GM18519 (cell line): ENCODE measurements around the gene HES6.

Source experiments
- ATAC-seq: cut with Tn5 transposase; IDR thresholded peaks from one replicate; pipeline ENCODE4 v1.9.1; 2021; ENCODE audit warnings: mild to moderate bottlenecking, moderate library complexity; ENCODE audit not compliant: unreplicated experiment, low FRiP score

The HES6 gene

DNA sequence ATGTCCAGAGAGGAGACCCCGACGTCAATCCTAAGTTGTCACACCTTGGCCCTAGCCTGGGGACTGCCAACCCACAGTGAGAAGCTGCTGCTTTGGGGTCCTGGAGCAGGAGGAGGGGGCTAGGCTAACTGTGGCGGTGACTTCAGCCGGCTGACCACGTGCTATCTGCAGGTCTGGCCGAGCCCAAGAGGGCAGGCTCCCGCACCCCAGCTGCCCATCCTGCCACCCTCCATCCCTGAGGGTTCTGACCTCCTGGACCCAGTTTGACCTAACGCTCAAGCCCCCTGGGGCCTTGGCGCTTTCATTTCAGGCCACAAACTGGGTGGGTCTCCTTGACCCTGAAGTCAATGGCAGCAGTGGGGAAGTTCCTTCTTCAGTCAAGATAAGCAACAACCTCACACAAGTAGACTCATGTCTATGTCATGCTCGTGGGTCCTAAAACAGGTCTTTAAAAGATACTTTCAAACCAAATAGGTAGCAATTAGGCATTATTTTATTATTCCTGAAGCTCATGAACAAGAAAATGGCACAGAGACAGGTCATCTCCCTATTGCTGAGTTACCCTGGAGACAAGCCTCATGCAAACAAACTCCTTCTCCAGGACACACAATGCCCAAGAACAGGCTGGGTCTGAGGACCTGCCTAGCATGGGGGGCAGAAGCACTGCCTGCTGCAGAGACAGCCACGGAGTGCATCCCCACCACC lies 2.3 kb downstream of the HES6 start:
- no peak for ATAC-seq

DNA sequence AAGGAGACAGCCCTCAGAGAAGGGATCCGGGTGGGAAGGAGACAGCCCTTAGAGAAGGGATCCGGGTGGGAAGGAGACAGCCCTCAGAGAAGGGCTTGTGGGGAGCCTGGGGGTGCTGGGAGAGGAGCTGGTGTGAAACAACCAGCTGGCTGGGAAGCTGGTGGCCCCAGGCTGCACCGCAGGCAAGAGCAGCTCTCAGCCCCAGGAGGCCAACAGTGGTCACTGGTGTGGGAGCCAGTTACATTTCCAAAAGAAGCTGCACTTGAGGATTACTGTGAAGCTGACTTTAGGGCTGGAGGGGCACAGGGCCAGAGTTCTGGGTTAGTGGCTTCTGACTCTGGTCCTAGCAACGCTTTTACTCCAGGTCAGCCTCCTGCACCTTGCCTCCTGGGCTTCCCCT lies 3.3 kb downstream of the HES6 start:
- ATAC-seq = no peak

DNA sequence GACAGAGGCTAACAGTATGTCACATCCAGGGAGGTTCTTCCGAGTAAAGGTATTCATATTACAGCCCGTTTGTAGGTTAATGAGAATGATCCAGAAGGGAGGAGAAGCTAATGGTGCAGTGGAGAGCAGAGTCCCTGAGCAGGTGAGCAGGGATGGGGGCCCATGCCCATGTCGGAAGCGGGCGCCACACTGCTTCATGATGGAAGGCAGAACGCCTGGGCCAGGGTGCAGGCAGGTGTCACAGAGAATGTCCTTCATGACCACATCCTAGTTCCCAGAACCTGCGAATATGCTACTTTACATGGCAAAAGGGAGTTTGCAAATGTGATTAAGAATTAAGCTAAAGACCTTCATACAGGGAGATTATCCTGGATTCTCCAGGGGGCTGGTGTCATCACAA lies 4.0 kb downstream of the HES6 start:
- no peak for ATAC-seq

DNA sequence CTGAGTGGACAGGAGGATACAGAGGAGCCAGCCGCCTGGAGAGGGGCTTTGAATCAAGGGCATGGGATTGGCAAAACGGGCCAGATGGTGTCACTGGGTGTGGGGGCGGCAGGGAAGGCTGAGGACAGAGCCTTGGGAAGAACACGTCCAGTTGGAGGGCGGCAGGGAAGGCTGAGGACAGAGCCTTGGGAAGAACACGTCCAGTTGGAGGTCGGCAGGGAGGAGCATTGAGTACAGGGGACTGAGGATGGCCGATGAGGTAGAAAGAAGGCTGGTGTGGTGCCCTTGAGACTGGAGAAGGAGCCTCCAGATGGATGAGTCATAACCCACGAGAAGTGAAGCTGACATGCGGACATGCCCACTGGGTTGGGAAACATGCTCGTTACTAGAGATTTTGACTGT lies 4.5 kb downstream of the HES6 start:
- no peak for ATAC-seq

DNA sequence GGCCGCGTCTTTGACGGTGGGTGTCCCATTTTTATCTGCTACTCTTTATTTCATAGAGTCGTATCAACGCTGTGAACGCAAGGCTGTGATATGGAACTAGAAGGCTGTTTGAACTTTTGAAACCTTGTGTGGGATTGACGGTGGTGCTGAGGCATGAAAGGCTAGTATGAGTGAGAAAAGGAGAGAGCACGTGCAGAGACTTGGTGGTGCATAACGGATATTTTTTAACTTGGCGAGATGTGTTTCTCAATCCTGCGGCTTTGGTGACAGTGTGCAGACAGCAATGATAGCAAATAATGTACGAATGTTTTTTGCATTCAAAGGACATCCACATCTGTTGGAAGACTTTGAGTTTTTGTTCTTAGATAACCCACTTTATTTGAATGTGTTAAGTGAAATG lies 6.2 kb downstream of the HES6 start:
- ATAC-seq = no peak

DNA sequence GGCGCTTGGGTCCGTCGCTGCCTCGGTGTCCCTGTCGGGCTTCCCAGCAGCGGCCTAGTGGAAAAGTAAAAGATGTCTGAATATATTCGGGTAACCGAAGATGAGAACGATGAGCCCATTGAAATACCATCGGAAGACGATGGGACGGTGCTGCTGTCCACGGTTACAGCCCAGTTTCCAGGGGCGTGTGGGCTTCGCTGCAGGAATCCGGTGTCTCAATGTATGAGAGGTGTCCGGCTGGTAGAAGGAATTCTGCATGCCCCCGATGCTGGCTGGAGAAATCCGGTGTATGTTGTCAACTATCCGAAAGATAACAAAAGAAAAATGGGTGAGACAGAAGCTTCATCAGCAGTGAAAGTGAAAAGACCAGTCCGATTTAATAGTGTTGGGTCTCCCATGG lies 8.0 kb downstream of the HES6 start:
- no peak for ATAC-seq

DNA sequence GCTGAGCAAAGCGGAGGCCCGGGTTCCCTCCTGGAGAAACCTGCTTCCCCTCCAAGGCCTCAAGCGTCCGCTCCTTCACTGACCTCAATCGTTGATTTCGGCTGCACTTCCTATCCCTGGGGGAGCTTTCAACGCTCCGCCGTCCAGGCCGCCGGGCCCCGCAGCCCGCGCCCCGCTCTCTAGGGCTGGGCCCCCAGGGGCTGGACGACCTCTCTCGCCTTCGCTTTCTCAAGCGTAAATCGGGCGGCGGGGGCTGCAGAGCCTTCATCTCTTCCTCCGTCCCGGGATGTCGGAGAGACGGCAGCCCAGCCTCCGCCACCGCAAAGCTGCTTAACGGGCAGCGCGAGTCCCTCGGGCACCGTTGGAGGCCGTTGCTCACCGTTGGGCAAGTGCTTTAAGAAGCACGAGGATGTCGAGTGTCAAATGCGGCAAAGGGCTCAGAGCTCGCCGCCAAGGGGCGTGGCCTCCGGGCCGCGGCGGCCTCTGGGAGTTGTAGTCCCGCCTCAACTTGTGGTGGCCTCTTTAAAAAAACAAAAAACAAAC lies 8.5 kb downstream of the HES6 start:
- no peak for ATAC-seq

DNA sequence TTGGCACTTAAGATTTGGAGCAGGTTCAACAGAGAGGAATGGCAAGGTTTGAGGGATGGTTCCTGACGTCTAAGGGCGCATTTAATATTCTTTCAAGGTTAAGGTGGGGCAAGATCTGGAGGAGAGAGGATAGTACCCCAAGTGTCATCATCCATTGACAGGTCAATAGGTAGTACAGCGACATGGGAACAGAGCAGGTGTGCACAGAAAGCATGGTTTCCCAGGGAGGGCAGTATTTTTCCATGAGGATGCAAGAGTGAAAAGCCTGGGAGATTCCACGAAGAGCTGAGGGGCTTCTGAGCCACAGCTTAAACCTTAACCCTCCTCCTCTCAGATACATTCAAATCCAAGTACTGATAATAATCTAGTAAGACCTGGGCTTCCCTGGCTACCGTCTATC lies 9.1 kb downstream of the HES6 start:
- no peak for ATAC-seq

DNA sequence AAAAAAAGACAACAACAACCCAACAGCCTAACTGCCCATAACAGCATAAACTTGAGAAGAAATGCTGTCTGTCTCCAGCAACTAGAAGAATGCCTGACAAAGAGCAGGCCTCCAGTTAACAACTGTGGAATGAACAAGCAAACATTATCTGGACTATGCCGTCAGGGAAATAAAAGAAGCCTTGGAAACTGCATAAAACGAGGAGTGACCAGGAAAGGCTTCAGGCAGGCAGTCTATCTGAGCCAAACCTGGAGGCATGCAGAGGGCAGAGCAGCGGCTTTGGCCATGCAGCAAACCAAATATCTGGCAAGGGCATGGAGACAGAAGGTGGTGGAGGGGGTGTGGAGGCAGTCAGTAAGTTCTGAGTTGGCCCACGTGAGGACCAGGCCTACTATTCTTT lies 11.1 kb downstream of the HES6 start:
- ATAC-seq = no peak

DNA sequence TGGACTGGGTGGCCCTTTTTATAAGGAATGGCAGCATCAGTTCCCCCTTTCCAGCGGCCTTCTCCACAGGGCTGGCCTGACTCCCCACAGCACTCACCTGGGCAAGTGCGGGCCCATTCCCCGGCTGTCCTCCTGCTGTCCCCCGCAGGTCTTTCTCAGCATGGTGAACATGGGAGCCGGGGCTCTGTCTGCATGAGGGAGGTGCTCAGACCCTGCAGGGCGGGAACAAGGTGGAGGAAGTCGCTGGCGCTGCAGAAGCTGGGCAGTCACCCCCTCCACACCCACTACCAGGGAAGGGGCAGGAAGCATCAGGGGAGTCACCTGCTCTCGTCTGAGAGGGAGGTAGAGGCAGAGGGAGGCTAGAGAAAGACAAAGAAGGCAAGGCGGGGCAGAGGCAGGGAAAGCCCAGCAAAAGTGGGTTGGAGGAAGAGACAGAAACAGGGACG lies 12.2 kb downstream of the HES6 start:
- no peak for ATAC-seq

DNA sequence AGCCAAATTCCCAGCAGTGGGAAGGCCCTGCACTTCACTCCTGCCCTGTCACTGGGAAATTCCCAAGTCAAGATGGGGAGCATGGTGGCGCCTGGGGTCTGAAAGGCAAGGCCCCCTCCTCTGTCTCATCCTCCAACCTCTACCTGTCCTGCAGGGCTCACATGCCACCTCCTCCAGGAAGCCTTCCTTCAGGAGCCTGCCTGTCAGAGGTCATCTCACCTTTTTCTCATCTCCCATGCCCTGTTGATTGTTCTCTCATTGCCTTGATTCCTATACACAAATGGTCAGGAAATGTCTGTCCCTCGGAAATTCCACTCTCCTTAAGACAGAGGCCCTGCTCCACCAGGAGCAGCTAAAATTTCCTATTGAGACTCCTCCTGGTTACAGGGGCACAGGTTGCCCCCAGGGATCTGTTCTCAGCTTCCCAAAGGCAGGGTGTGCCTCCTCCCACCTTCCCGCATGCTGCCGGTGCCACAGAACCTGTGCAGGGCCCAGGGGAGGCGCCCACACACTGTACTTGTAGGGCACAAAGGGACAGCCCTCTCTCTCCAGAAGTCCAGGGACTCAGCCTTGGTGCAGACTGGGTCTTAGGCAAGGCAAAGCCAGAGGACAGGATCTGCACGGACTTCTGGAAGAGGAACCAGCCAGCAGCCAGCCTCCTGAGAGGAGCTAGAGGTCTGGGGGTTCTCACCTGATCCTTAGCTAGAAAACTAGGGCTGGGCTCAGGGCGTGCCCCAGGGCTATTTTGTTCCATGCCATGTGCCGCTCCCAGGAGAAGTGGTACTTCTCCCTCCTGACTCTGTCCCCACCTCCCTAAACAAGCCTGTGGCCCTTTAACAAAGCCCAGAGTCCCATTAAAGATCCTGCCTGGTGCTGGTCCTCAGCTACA lies 12.9 kb downstream of the HES6 start:
- no peak for ATAC-seq

DNA sequence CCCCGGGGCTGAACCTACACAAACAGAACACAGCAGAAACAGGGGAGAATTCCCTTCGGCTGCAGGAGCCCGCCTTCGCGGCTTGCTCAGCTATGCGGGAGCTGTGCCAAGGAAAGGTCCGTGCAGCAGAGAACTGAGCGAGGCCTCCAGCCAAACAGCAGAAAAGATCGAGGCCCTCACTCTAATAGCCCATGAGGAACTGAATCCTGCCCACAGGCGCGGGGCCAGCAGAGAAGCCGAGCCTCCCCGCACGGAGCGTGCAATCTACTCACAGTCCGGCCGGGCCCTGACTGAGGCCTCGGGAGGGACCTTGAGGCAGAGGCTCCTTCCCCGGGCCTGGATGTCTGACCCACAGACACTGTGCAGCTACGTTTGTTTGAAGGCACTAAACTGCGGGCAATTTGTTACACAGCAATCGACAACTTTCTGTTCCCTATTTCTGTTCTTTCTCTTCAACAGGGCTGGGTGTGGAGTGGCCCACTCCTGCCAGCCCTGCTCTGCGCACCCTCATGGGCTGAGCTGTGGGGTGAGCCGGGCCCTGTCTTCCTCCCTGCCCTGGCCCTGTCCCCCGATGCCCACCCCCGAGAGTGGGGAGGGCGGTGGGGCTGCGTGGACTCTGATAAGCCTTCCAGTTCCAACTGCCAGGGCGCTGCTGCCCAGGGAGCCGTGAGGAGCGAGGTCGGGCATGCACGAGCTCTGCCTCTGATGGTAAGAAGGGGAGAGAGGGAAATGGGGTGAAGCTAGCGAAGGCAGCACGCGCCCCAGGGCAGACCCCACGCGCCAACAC lies 13.7 kb downstream of the HES6 start:
- ATAC-seq = no peak

DNA sequence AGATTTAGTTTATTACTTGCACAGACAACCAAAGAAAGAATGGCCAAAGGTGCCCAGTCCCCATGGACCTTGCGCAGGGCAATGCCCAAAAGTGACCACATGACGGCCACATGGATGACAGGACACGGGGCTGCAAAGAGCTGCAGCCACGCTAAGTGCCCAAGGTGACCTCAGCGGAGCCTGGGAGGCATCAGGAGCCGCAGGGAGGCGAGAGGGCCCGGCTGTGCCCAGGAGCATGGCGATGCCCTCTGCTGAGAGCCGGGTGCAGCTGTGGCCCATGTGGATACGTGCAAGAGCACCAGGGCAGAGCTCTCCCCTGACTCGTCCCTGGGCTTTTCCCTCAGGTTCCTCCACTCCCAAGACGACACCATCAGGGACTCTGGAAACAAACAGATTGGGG lies 14.7 kb downstream of the HES6 start:
- no peak for ATAC-seq

DNA sequence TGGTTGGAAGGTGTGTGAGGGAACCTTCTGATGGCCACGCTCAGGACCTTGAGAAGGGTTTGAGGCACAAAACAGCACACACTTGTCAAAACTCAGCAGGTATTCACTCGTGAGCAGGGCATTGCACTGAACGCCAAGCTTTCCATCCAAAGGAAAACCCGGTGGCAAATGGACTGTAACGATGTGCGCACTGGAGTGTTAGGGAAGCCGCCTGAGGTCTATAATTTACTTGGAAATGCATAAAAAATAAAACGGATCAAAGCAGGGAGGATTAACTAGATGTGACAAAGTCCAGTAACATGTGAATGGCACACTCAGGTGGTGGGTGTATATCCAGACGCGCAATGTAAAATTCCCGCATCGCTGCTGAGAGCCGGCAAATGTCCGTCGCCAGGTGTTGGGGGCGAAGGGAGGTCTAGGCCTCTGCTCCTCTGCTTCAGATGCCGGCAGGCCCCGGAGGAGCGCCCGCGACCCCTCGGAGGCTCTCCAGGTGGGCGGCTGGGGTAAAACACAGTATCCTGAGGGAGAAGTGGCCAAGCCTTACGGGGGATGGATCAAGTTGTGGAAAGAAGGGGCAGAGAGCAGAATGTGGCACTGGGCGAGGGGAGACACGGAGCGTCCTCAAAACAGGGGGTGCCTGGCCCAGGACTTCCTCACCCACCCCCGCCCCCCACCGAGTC lies 15.3 kb downstream of the HES6 start:
- ATAC-seq = no peak

DNA sequence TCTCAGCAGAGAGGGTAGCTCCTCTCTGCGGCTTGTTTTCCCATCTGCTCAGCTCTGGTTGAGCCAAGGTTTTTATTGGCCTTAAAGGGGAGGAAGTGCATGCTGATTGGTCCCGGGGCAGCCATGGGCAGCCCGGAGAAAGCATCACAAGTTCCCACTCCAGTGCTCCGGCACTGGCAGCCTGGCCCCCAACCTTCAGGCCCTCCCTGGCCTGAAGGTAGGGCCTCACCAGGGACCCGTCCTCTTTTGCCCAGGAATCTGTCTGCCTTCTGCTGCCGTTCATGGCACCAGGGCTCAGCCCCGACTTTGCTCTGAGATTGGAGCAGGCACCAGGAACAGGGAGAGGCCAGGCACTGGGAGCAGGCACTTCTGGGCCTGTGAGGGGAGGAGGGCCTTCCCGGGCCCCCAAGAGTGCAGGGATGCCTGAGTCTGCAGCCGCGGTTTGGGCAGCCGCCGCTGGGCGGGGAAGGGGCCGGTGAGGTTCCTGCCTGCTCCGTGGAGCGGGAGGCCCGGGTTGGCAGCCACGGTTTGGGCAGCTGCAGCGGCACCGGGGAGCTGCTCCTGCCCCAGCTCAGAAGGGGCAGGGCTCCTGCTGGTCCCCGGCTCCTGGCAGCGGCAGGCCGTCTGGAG lies 18.8 kb downstream of the HES6 start:
- no peak for ATAC-seq

DNA sequence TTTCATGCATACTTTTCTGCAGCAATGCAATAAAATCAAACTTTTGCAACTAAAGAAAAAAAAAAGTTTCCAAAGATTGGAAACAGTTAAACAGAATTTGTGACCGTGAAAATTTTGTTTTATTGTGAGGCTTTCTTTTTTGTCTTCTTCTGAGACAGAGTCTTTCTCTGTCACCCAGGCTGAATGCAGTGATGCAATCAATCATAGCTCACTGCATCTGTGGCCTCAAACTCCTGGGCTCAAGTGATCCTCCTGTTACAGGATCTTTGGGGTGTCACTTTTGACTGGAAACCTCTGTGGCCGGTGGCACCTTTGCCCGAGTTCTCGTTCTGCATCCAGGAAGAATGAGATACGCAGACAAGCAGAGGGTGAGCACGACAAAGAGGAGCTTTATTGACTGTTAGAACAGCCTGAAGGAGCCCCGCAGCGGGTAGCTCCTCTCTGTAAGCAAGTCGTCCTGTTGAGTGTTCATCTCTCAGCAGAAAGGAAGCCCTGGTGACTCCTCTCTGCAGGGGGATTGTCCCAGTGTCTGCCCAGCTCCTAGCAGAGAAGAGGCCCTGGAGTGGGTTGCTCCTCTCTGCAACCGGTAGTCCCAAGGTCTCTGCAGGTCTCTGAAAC lies 19.5 kb downstream of the HES6 start:
- no peak for ATAC-seq

DNA sequence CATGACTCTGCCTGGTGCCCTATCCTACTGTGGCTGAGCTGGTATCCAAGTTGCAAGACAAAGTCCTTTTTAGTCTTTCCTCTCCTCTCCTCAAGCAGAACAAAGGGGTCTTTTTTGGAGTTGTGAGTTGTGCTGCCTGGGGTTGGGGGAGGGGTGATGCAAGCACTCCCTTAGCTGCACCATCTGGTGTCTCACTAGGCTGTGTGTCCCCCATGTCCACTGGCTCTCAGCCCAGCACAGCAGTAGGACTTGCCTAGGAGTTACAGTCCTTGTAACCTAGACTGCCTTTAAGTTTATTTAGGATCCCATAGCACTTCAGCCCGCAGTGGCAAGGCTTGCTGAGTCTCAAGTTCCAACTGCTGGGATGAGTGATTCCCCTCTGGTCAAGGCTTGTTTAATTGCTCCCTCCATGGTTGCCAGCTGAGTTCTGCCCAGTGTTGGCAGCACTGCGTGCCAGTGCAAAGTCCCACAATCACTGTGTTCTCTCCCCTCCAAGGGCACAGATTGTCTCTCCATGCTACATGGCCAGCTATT lies 23.1 kb downstream of the HES6 start:
- ATAC-seq = no peak

DNA sequence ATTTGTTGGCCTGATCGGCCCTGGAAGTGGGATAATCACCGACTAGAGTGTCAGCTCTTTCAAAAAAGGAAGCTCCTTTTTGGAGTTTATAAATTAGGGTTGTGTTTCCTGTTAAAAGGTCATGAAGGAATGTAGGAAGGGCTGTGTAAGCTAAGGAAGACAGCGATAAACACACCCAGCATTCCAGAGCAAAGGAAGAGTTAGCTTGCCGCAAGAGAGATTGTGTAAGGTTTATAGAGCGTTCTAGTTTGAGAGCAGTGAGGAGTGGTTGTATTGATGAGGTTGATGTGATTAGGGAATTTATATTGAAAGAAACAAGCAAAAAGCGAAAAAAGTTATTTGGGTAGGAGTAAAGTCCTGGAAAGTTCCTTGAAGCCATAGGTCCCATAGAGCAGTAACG lies 32.8 kb downstream of the HES6 start:
- ATAC-seq = no peak

DNA sequence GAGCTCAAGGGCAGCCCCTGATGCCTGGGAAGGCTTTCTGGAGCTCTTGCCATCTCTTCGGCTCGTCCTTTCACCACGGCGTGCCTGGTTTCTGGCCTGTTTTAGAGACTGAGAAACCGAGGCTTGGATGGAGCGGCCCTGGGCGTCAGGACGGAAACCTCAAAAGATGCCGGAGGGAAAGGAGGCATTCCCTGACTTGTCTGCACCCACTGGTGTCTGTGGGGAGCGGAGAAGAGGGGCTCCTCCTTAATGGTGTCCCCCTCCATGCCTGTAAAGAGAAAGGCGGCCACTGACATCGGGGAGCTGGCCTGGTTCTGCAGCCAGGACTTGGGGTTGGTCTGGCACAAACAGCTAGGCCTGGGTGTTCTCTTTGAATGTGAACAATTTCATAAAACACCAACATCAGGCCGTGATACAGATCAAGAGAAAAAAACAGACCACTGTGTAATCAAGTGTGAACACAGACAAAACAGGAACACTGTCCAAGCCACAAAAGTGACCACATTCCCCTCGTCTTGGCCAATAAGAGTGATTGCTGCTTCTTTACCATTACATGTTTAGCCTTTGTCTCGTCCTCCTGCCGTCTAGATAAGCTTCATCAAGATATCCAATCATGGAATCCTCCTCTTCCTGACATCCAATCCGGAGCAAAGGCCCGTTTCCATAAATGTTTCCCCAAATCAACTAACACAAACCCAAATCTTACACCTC lies 35.7 kb downstream of the HES6 start:
- ATAC-seq = no peak
